ENCODE measurements around the gene ZSCAN5C. TPM values are rescaled to one million over a fixed set of nuclear protein-coding genes. Genes with fewer than 3 reads are reported as not detected.
"Not testable (repeated sequence)": the region's sequence is repeated elsewhere in the genome, so short reads cannot be mapped to it uniquely, and the experiment has no call there.

The ZSCAN5C gene
- total and polyA plus RNA-seq, 2 donors (not counting 3 experiments of a cell fraction or from before 2014, with no cell fraction given): not detected

DNA sequence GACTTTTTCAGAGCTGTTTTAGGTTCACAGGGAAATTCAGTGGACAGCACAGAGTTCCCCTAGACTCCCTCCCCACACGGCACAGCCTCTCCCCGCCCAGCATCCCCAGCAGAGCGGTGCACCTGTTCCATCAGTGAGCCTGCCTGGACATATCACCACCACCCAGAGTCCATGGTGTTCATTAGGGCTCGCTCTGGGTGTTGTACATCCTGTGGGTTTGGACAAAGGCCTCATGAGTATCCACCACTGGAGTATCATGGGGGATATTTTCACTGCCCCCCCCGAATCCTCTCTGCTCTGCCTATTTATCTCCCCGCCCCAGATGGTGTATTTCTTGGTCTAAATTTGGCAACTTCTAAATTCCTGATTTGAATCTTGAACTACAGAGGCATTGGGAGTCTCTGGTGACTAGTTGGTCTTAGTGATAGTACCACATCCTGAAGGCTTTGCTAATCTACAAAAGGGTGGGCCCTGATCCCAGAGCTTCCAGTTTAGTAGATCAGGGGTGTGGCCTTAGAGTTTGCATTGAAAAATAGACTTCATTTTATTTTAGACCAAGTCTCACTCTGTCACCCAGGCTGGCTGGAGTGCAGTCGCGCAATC is 46.8 kb downstream of the ZSCAN5C start:
- dilution Hi-C loops (cut with MboI; ENCODE audit: extremely low pct_ligation_motif_present, low sequenced_read_pairs): not testable (repeated sequence)

DNA sequence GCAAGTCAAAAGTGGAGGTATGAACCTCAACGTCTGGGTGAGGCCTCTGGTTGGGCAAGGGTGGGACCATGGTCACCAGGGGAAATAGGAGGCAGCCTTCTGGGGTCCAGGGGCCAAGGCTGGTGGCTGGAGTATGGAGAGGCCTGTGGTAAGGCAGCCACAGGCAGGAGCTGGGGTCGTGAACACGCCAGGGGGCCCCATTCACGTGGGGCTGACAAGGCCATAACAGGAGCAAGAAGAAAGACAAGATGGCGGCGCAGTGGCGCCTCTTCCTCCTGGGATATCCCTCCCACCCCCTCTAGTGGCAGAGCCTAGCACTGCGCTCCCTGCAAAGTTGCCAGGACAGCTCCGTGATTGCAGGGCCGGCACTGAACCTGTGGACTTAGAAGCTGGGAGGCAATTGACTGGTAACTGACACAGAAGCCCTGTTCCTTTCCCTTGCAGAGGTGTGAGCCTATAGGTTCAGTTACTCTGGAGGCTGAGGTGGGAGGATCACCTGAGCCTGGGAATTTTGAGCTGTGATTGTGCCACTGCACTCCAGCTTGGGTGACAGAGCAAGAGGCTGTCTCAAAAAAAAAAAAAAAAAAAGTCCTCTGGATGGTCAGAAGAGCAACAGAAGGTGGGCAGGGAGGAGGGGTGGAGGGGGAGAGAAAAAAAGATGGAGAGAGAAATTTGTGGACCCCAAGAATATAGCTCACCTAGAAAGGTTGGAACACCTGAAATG is 50.8 kb downstream of the ZSCAN5C start:
- no TSS peak for BruUV-seq (replicated peaks)
- Histone ChIP-seq H3K9me3 (replicated peaks; ENCODE audit: control insufficient read depth, insufficient read depth, low read length) (no peaks in the 10 kb centered on the region), H2AFZ (ENCODE audit: low read depth, low read length) (peak overlapping the region; percentile 98), H3K27me3 (ENCODE audit: control insufficient read depth in 2 of 2, insufficient read depth in 2 of 2, low read length in 2 of 2) (no peaks in the 10 kb centered on the region), H3K79me2 (ENCODE audit: control insufficient read depth, insufficient read depth, low read length) (no peaks in the 10 kb centered on the region), H3K27ac (ENCODE audit: insufficient read depth, low read depth, low read length) (no peak overlapping the region), H3K4me1 (ENCODE audit: control insufficient read depth, extremely low read depth, insufficient read depth, low read length) (no peaks in the 10 kb centered on the region), H3K9me1 (replicated peaks; ENCODE audit: control insufficient read depth, extremely low read depth, insufficient read depth, low read length) (no peaks in the 10 kb centered on the region), H3K36me3 (ENCODE audit: control insufficient read depth in 2 of 2, extremely low read depth in 1 of 2, insufficient read depth in 2 of 2, low read length in 2 of 2) (no peaks in the 10 kb centered on the region), H3K4me3 (replicated peaks in 1 of 3; ENCODE audit: insufficient read depth in 1 of 3, low read depth in 1 of 3, low read length in 3 of 3) (no peak overlapping the region), H3K9ac (replicated peaks; ENCODE audit: extremely low read depth, insufficient read depth, low read length) (no peak overlapping the region), H4K20me1 (replicated peaks; ENCODE audit: control insufficient read depth, extremely low read depth, insufficient read depth, low read length) (no peaks in the 10 kb centered on the region), H3K4me2 (ENCODE audit: insufficient read depth, low read length) (no peak overlapping the region)
- ChIA-PET POLR2A (interaction anchor here (1.4 kb wide), 1 partner anchor 81 kb away, joined by 5 read pairs; no protein-coding TSS in a partner anchor), CTCF (interaction anchor here (0.5 to 11.8 kb wide), 51 partner anchors 8 to 1903 kb away, joined by 3 to 761 read pairs (median 5); partner anchors contain the start of genes EDDM13, ZSCAN5A and ZSCAN5B)
- intact Hi-C loops (cut with micrococcal nuclease) (loop anchor here (1.0 to 5.0 kb wide), 8 partner anchors 56 to 187 kb away; partner anchors contain the start of gene ZSCAN5A), dilution Hi-C loops (cut with MboI; ENCODE audit: extremely low pct_ligation_motif_present, low sequenced_read_pairs) (no loop called here)
- FAIRE-seq: peak; percentile 82
- TF ChIP-seq POLR2AphosphoS5 (IDR thresholded peaks at IDR 0.05; ENCODE audit: insufficient read depth, low read depth, low read length) (no peak), MYC (IDR thresholded peaks at IDR 0.05; ENCODE audit: low read depth, low read length) (no peak), GATA2 (IDR thresholded peaks at IDR 0.05; ENCODE audit: insufficient read depth, insufficient read length, low read depth, low read length) (no peak), FOS (IDR thresholded peaks at IDR 0.05; ENCODE audit: borderline replicate concordance, insufficient read depth, low read length) (no peak)
- TF ChIP-seq, protein P1, sequence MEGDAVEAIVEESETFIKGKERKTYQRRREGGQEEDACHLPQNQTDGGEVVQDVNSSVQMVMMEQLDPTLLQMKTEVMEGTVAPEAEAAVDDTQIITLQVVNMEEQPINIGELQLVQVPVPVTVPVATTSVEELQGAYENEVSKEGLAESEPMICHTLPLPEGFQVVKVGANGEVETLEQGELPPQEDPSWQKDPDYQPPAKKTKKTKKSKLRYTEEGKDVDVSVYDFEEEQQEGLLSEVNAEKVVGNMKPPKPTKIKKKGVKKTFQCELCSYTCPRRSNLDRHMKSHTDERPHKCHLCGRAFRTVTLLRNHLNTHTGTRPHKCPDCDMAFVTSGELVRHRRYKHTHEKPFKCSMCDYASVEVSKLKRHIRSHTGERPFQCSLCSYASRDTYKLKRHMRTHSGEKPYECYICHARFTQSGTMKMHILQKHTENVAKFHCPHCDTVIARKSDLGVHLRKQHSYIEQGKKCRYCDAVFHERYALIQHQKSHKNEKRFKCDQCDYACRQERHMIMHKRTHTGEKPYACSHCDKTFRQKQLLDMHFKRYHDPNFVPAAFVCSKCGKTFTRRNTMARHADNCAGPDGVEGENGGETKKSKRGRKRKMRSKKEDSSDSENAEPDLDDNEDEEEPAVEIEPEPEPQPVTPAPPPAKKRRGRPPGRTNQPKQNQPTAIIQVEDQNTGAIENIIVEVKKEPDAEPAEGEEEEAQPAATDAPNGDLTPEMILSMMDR (IDR thresholded peaks at IDR 0.05; ENCODE audit: extremely low read depth in 1 of 2, insufficient read depth in 1 of 2, low read depth in 1 of 2, low read length in 2 of 2): peak; percentile 88 to 94
- DNase-seq (ENCODE audit: low read depth, low spot score): peak; percentile 70

More for the DNA sequence above, 46.8 kb downstream of the ZSCAN5C start:
- H4K20me1 ChIP-seq (replicated peaks; ENCODE audit: control insufficient read depth, extremely low read depth, insufficient read depth, low read length); H3K27me3 ChIP-seq (ENCODE audit: control insufficient read depth in 2 of 2, insufficient read depth in 2 of 2, low read length in 2 of 2); H3K79me2 ChIP-seq (ENCODE audit: control insufficient read depth, insufficient read depth, low read length); H3K9me3 ChIP-seq (replicated peaks; ENCODE audit: control insufficient read depth, insufficient read depth, low read length); DNase-seq (ENCODE audit: low read depth, low spot score); H2AFZ ChIP-seq (ENCODE audit: low read depth, low read length); H3K9me1 ChIP-seq (replicated peaks; ENCODE audit: control insufficient read depth, extremely low read depth, insufficient read depth, low read length); H3K4me2 ChIP-seq (ENCODE audit: insufficient read depth, low read length); H3K9ac ChIP-seq (replicated peaks; ENCODE audit: extremely low read depth, insufficient read depth, low read length); intact Hi-C loops (cut with micrococcal nuclease); H3K4me1 ChIP-seq (ENCODE audit: control insufficient read depth, extremely low read depth, insufficient read depth, low read length); BruUV-seq (replicated peaks); H3K27ac ChIP-seq (ENCODE audit: insufficient read depth, low read depth, low read length); H3K36me3 ChIP-seq (ENCODE audit: control insufficient read depth in 2 of 2, extremely low read depth in 1 of 2, insufficient read depth in 2 of 2, low read length in 2 of 2); H3K4me3 ChIP-seq (replicated peaks in 1 of 3; ENCODE audit: insufficient read depth in 1 of 3, low read depth in 1 of 3, low read length in 3 of 3); FAIRE-seq: not testable (repeated sequence)
- ChIA-PET CTCF (interaction anchor here (1.2 to 11.8 kb wide), 2 partner anchors 85 to 183 kb away, joined by 3 to 761 read pairs; no protein-coding TSS in a partner anchor), POLR2A (interaction anchor here (0.6 kb wide), 1 partner anchor 85 kb away, joined by 3 read pairs; no protein-coding TSS in a partner anchor)

All from endothelial cell of umbilical vein (primary cell).